CD4-positive, alpha-beta T cell treated with Interferon gamma for 1 hour (primary cell): ENCODE data around the gene ALDH16A1.
"Not testable (repeated sequence)": the region's sequence is repeated elsewhere in the genome, so short reads cannot be mapped to it uniquely, and the experiment has no call there.

Experiments used
- DNase-seq: peaks from one replicate; pipeline ENCODE4 v3.0.0-alpha.2; 2020

The ALDH16A1 gene

GRCh38 chr19:49441960-49442350 lies 11.1 kb upstream of the ALDH16A1 start:
- DNase-seq, result no peak

GRCh38 chr19:49442354-49442753 lies 10.7 kb upstream of the ALDH16A1 start:
- no peak for DNase-seq

- peak; percentile 42 for DNase-seq
These were observed 10.2 kb upstream of the ALDH16A1 start for GRCh38 chr19:49442771-49443365.

- peak; percentile 92 for DNase-seq
These were observed 9.5 kb upstream of the ALDH16A1 start for GRCh38 chr19:49443366-49444099.

GRCh38 chr19:49444100-49444700 lies 8.8 kb upstream of the ALDH16A1 start:
- not testable (repeated sequence) for DNase-seq

- DNase-seq, result no peak
These were observed 7.0 kb upstream of the ALDH16A1 start for GRCh38 chr19:49445997-49446396.

- no peak for DNase-seq
These were observed 5.3 kb upstream of the ALDH16A1 start for GRCh38 chr19:49447485-49448431.

GRCh38 chr19:49448432-49448786 lies 4.6 kb upstream of the ALDH16A1 start:
- no peak for DNase-seq

- no peak for DNase-seq
These were observed 2.6 kb upstream of the ALDH16A1 start for GRCh38 chr19:49450405-49450804.

- DNase-seq, result peak; percentile 97
These were observed 1.4 kb upstream of the ALDH16A1 start, which contains the start of gene PIH1D1 for GRCh38 chr19:49451430-49452181. Gene PIH1D1, minus strand, starts transcription at chr19:49451814. Its CDS starts 240 bp downstream, at chr19:49451574.

- peak; percentile 43 for DNase-seq
These were observed 774 bp downstream of the ALDH16A1 start for GRCh38 chr19:49453757-49454240.

- DNase-seq, result no peak
These were observed 2.7 kb downstream of the ALDH16A1 start for GRCh38 chr19:49455773-49456172.

GRCh38 chr19:49456326-49456725 lies 3.3 kb downstream of the ALDH16A1 start:
- DNase-seq, result no peak

GRCh38 chr19:49458567-49458903 lies 5.5 kb downstream of the ALDH16A1 start:
- no peak for DNase-seq

- no peak for DNase-seq
These were observed 6.4 kb downstream of the ALDH16A1 start for GRCh38 chr19:49459388-49459787.

GRCh38 chr19:49461130-49461529 lies 8.1 kb downstream of the ALDH16A1 start:
- not testable (repeated sequence) for DNase-seq

- no peak for DNase-seq
These were observed 8.6 kb downstream of the ALDH16A1 start for GRCh38 chr19:49461656-49462055.

- DNase-seq, result no peak
These were observed 9.5 kb downstream of the ALDH16A1 start for GRCh38 chr19:49462492-49462891.

- no peak for DNase-seq
These were observed 11.1 kb downstream of the ALDH16A1 start for GRCh38 chr19:49463960-49464740.

- no peak for DNase-seq
These were observed 12.3 kb downstream of the ALDH16A1 start for GRCh38 chr19:49465371-49465770.

GRCh38 chr19:49468199-49468598 lies 15.2 kb downstream of the ALDH16A1 start:
- DNase-seq, result no peak
